ENCODE measurements around the gene COA8. TPM values are rescaled to one million over a fixed set of nuclear protein-coding genes. Genes with fewer than 3 reads are reported as not detected.
A peak's percentile ranks its signal among the peaks of the same experiment; 100 is the strongest.
"Not testable (repeated sequence)": the region's sequence is repeated elsewhere in the genome, so short reads cannot be mapped to it uniquely, and the experiment has no call there.

COA8 gene
- total RNA-seq, 1 experiment from 2014 or later = 47.2 TPM

GRCh38 chr14:103584326-103584915 lies 21.7 kb downstream of the COA8 start:
- Histone ChIP-seq H3K27me3 (no peaks in the 10 kb centered on the region), H3K4me1 (no peaks in the 10 kb centered on the region), H3K9me3 (replicated peaks) (no peaks in the 10 kb centered on the region), H3K36me3 (peaks cover 23% of the 10 kb centered on the region), H3K4me3 (no peak overlapping the region), H3K27ac (no peak overlapping the region)
- DNase-seq = no peak

DNA sequence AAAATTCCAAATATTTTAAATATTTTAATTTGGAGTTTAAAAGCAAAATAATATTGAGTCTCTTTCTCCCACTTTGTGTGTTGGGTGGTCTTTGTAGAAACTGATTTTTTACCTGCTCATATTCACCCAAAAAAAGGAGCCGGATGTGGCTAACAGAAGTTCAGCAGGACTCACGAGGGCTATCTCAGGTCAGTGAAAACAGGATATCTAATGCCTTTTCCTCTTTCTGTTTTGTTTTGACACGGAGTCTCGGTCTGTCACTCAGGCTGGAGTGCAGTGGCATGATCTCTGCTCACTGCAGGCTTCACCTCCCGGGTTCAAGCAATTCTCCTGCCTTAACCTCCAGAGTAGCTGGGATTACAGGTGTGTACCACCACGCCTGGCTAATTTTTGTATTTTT lies 30.8 kb downstream of the COA8 start:
- Histone ChIP-seq H3K9me3 (replicated peaks) (no peaks in the 10 kb centered on the region), H3K4me3 (no peak overlapping the region), H3K36me3 (peaks cover 6% of the 10 kb centered on the region), H3K27ac (peak overlapping the region; percentile 51), H3K4me1 (peaks cover 34% of the 10 kb centered on the region), H3K27me3 (no peaks in the 10 kb centered on the region)
- no peak for DNase-seq

GRCh38 chr14:103594265-103594664 lies 31.5 kb downstream of the COA8 start:
- Histone ChIP-seq H3K27ac (peak overlapping the region; percentile 51), H3K4me1 (peaks cover 34% of the 10 kb centered on the region), H3K9me3 (replicated peaks) (no peaks in the 10 kb centered on the region), H3K4me3 (peak overlapping the region; percentile 2; the same call in 1 of the 2 replicates), H3K36me3 (peaks cover 4% of the 10 kb centered on the region), H3K27me3 (no peaks in the 10 kb centered on the region)
- DNase-seq = peak; percentile 91 to 95

GRCh38 chr14:103597623-103598377 lies 35.0 kb downstream of the COA8 start:
- no peak overlapping the region for H3K27ac ChIP-seq
- peak; percentile 79 to 82 for DNase-seq

GRCh38 chr14:103600503-103600902 lies 37.7 kb downstream of the COA8 start:
- Histone ChIP-seq H3K4me1 (peaks cover 16% of the 10 kb centered on the region), H3K27me3 (no peaks in the 10 kb centered on the region), H3K9me3 (replicated peaks) (no peaks in the 10 kb centered on the region), H3K27ac (no peak overlapping the region), H3K36me3 (no peaks in the 10 kb centered on the region), H3K4me3 (no peak overlapping the region)
- DNase-seq = no peak

More at GRCh38 chr14:103597623-103598377, 35.0 kb downstream of the COA8 start:
- peaks cover 34% of the 10 kb centered on the region for H3K4me1 ChIP-seq
- H3K27me3 ChIP-seq = no peaks in the 10 kb centered on the region
- H3K9me3 ChIP-seq (replicated peaks) = no peaks in the 10 kb centered on the region
- no peaks in the 10 kb centered on the region for H3K36me3 ChIP-seq
- no peak overlapping the region for H3K4me3 ChIP-seq

GRCh38 chr14:103604620-103605019 lies 41.9 kb downstream of the COA8 start:
- Histone ChIP-seq H3K4me1 (peaks cover 25% of the 10 kb centered on the region), H3K27me3 (no peaks in the 10 kb centered on the region), H3K36me3 (no peaks in the 10 kb centered on the region), H3K27ac (no peak overlapping the region), H3K9me3 (replicated peaks) (no peaks in the 10 kb centered on the region), H3K4me3 (no peak overlapping the region)
- no peak for DNase-seq

DNA sequence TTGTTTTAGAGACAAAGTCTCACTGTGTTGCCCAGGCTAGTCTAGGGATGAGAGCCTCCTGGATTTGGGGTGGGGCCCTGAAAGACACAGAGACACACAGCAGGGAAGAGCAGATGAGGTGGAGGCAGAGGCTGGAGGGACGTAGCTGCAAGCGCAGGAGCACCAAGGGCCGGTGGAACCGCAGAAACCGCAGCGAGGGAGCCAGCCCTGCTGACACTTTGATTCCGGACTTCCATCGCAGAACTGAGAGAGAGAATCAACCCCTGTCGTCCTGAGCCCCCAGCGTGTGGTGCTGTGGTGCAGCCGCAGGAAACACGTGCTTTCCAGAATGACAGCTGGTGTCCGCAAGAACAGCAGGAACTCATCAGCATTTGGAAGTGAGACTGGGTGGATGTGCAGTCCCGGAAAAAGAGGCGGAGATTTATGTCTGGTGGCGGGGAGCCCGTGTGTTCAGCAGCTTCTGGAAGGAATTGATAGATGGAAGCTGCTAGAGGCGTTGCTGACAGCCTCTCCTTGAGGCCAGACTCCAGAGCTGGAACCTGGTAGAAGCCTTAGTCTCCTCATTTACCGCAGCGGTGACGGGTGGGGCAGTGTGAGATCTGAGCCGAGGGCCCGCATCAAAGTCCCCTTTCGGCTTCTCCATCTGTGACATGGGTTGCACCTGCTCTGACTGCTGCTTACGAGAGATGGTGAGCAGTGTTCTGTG lies 44.4 kb downstream of the COA8 start:
- Histone ChIP-seq H3K27me3 (no peaks in the 10 kb centered on the region), H3K9me3 (replicated peaks) (no peaks in the 10 kb centered on the region), H3K27ac (no peak overlapping the region), H3K4me3 (0 out of 2 replicates have a peak overlapping the region, but pooled peaks have one; percentile 7), H3K36me3 (no peaks in the 10 kb centered on the region), H3K4me1 (peaks cover 27% of the 10 kb centered on the region)
- peak; percentile 91 to 95 for DNase-seq

DNA sequence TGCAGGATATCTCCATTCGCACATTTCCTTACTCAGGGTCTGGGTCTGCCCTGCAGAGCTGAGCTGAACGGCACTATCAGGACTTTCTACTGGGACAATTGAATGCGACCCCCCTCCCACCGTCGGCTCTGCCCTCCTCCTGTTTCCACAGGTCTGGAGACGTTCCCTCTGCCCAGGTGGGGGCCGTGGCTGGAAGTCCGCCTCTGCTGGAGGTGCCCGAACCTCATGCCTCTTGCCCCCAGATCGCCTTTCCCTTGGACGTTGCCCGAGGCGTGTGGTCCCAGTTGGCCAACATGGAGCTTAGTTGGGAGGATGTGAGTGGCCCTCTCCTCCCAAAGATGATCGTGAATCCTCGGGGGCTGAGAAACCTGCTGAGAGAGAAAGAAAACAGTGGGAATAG lies 45.1 kb downstream of the COA8 start:
- no peak overlapping the region for H3K4me3 ChIP-seq
- no peaks in the 10 kb centered on the region for H3K27me3 ChIP-seq
- H3K27ac ChIP-seq = no peak overlapping the region
- no peak for DNase-seq
- no peaks in the 10 kb centered on the region for H3K9me3 ChIP-seq (replicated peaks)
- peaks cover 27% of the 10 kb centered on the region for H3K4me1 ChIP-seq
- H3K36me3 ChIP-seq = no peaks in the 10 kb centered on the region

DNA sequence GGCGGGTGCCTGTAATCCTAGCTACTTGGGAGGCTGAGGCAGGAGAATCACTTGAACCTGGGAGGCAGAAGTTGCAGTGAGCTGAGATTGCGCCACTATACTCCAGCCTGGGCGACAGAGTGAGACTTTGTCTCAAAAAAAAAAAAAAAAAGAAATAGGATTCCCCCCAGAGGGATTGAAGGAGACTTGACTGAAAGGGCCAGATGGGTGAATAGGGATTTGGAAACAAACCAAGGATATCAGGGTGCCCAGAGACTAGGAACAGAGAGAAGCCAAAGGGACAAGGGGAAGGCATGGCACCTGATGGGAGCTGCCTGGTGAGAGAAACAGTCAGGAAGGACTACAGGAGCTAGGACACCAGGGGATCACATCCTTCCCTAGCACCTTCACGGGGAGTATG lies 46.3 kb downstream of the COA8 start:
- not testable (repeated sequence) for H3K9me3 ChIP-seq (replicated peaks); H3K36me3 ChIP-seq; H3K27ac ChIP-seq; H3K4me3 ChIP-seq; H3K27me3 ChIP-seq
- peaks cover 27% of the 10 kb centered on the region for H3K4me1 ChIP-seq
- DNase-seq = peak; percentile 60 to 93

DNA sequence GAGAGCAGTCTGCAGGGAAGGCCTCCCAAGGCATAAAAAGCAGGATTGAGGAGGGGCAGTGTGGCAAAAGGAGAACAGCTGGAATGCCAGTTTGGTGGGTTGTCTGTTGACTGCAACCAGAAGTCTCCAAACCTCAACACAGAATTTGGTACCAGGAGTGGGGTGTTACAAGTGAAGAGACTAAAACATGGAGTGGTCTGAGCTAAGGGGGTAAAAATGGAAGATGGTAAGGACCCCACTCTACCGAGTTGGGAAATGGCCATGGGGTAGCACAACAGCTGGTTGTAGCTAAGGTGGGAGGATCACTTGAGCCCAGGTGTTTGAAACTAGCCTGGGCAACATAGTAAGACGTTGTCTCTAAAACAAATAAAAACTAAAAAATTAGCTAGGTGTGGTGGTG lies 48.5 kb downstream of the COA8 start:
- no peaks in the 10 kb centered on the region for H3K9me3 ChIP-seq (replicated peaks)
- H3K4me3 ChIP-seq = no peak overlapping the region
- DNase-seq = no peak
- H3K36me3 ChIP-seq = no peaks in the 10 kb centered on the region
- H3K27ac ChIP-seq = no peak overlapping the region
- peaks cover 27% of the 10 kb centered on the region for H3K4me1 ChIP-seq
- H3K27me3 ChIP-seq = no peaks in the 10 kb centered on the region

DNA sequence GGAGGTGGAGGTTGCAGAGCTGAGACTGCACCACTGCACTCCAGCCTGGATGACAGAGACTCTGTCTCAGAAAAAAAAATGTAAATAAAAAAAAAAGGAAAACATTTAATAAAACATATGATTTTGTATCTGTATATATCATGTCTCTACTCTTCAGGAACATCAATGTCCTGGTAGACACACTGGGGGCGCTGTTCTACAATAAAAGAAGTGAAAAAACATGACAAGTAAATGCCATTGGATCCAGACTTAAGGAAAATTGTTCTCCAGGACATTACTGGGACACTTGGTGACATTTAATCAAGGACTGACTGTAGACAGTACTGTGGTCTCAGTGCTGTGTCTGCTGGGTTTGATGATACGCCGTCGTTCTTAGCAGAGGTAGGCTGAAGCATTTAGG lies 50.8 kb downstream of the COA8 start:
- no peaks in the 10 kb centered on the region for H3K27me3 ChIP-seq
- no peaks in the 10 kb centered on the region for H3K36me3 ChIP-seq
- no peak for DNase-seq
- no peak overlapping the region for H3K27ac ChIP-seq
- no peak overlapping the region for H3K4me3 ChIP-seq
- no peaks in the 10 kb centered on the region for H3K9me3 ChIP-seq (replicated peaks)
- peaks cover 11% of the 10 kb centered on the region for H3K4me1 ChIP-seq

- no peak overlapping the region for H3K4me3 ChIP-seq
- H3K27ac ChIP-seq = no peak overlapping the region
- no peaks in the 10 kb centered on the region for H3K27me3 ChIP-seq
- H3K4me1 ChIP-seq = no peaks in the 10 kb centered on the region
- H3K36me3 ChIP-seq = no peaks in the 10 kb centered on the region
- no peaks in the 10 kb centered on the region for H3K9me3 ChIP-seq (replicated peaks)
- no peak for DNase-seq
Observed at GRCh38 chr14:103616635-103617300, 54.0 kb downstream of the COA8 start.

DNA sequence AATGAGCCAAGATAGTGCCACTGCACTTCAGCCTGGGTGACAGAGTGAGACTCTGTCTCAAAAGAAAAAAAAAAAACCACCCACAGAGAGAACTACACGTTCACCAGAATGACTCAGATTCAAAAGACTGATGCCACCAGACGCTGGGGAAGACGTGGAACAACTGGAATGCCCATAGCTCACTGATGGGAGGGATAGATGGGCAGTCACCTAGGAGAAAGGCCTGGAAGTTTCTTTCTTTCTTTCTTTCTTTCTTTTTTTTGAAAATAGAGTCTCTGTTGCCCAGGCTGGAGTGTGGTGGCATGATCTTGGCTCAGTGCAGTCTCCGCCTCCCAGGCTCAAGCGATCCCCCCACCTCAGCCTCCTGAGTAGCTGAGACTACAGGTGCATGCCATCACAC lies 56.3 kb downstream of the COA8 start:
- Histone ChIP-seq H3K4me1 (peaks cover 5% of the 10 kb centered on the region), H3K36me3 (no peaks in the 10 kb centered on the region), H3K27ac (no peak overlapping the region), H3K27me3 (no peaks in the 10 kb centered on the region; the same call in 1 of the 2 replicates), H3K9me3 (replicated peaks) (no peaks in the 10 kb centered on the region), H3K4me3 (no peak overlapping the region)
- no peak for DNase-seq

DNA sequence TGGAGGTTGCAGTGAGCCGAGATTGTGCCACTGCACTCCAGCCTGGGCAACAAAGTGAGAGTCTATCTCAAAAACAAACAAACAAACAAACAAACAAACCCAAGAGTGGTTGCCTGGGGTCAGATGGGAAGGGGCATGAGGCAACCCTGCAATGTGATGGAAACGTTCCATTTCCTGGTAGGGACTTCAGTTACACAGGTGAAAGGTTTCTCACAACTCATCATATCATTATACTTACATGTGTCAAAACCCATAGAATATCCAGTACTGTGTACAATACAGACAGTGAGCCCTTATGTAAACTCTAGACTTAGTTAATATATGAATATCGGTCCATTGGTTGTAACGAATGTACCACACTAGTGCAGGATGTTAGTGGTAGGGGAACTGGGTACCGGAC lies 59.1 kb downstream of the COA8 start:
- Histone ChIP-seq H3K36me3 (no peaks in the 10 kb centered on the region), H3K27me3 (no peaks in the 10 kb centered on the region; the same call in 1 of the 2 replicates), H3K4me3 (no peak overlapping the region), H3K27ac (no peak overlapping the region), H3K9me3 (replicated peaks) (no peaks in the 10 kb centered on the region), H3K4me1 (peaks cover 31% of the 10 kb centered on the region)
- DNase-seq = no peak

DNA sequence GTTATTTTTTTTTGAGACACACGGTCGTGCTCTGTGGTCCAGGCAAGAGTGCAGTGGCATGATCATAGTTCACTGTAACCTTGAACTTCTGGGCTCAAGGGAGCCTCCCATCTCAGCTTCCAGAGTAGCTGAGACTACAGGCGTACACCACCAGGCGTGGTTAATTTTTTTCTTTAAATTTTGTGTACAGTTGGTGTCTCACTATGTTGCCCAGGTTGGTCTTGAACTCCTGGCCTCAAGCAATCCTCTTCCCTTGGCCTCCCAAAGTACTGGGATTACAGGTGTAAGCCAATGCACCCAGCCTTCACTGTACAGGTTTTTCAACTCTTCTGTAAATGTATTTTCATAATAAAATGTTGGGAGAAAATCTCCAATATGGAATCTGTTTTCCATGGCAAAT lies 60.5 kb downstream of the COA8 start:
- Histone ChIP-seq H3K4me3 (no peak overlapping the region), H3K27me3 (no peaks in the 10 kb centered on the region; the same call in 1 of the 2 replicates), H3K4me1 (peaks cover 33% of the 10 kb centered on the region), H3K27ac (no peak overlapping the region), H3K36me3 (no peaks in the 10 kb centered on the region), H3K9me3 (replicated peaks) (no peaks in the 10 kb centered on the region)
- DNase-seq = no peak

All from SJCRH30 (cell line).